Parathyroid adenoma (tissue), 2 donors: ENCODE results near the gene NDC1.
A peak's percentile ranks its signal among the peaks of the same experiment; 100 is the strongest.

Experiments
- H2AFZ ChIP-seq: fragments of 300-600 bp; sonication (generic); one replicate; pipeline ENCODE4 v1.7.0; 2017; ENCODE audit warnings: antibody characterized with exemption, mild to moderate bottlenecking
- H3K27ac ChIP-seq: fragments of 300-600 bp; sonication (generic); one replicate; pipeline ENCODE4 v1.7.0; 2017
- H3K27me3 ChIP-seq: fragments of 300-600 bp; sonication (generic); one replicate; pipeline ENCODE4 v1.7.0; 2017; ENCODE audit warnings: low read length; ENCODE audit not compliant: control insufficient read depth, insufficient read depth
- H3K36me3 ChIP-seq: fragments of 300-600 bp; sonication (generic); one replicate; pipeline ENCODE4 v1.7.0; 2017; ENCODE audit warnings: low read length; ENCODE audit not compliant: control insufficient read depth, insufficient read depth
- H3K4me1 ChIP-seq: fragments of 300-600 bp; sonication (generic); one replicate; pipeline ENCODE4 v1.7.0; 2017; ENCODE audit warnings: control low read depth
- H3K4me2 ChIP-seq: fragments of 300-600 bp; sonication (generic); one replicate; pipeline ENCODE4 v1.7.0; 2017; ENCODE audit warnings: low read length
- H3K4me3 ChIP-seq: fragments of 300-600 bp; sonication (generic); one replicate; pipeline ENCODE4 v1.7.0; 2017; ENCODE audit warnings: low read depth, low read length
- H3K79me2 ChIP-seq: fragments of 300-600 bp; sonication (generic); one replicate; pipeline ENCODE4 v1.7.0; 2017; ENCODE audit warnings: control low read depth
- H3K9ac ChIP-seq: fragments of 300-600 bp; sonication (generic); one replicate; pipeline ENCODE4 v1.7.0; 2017; ENCODE audit warnings: mild to moderate bottlenecking
- H3K9me3 ChIP-seq: fragments of 300-600 bp; sonication (generic); one replicate; pipeline ENCODE4 v1.7.0; 2017; ENCODE audit warnings: low read length; ENCODE audit not compliant: control insufficient read depth
- TF ChIP-seq, protein P1 (sequence below): fragments of 300-600 bp; sonication (generic); IDR thresholded peaks from one replicate; pipeline ENCODE4 v1.7.0; 2017; ENCODE audit warnings: antibody characterized with exemption, mild to moderate bottlenecking
- donor health status: primary hyperparathyroidism.

NDC1 gene

GRCh38 chr1:53747841-53748240 is 90.3 kb downstream of the NDC1 start:
- TF ChIP-seq, protein P1, sequence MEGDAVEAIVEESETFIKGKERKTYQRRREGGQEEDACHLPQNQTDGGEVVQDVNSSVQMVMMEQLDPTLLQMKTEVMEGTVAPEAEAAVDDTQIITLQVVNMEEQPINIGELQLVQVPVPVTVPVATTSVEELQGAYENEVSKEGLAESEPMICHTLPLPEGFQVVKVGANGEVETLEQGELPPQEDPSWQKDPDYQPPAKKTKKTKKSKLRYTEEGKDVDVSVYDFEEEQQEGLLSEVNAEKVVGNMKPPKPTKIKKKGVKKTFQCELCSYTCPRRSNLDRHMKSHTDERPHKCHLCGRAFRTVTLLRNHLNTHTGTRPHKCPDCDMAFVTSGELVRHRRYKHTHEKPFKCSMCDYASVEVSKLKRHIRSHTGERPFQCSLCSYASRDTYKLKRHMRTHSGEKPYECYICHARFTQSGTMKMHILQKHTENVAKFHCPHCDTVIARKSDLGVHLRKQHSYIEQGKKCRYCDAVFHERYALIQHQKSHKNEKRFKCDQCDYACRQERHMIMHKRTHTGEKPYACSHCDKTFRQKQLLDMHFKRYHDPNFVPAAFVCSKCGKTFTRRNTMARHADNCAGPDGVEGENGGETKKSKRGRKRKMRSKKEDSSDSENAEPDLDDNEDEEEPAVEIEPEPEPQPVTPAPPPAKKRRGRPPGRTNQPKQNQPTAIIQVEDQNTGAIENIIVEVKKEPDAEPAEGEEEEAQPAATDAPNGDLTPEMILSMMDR = no peak
- no peaks in the 10 kb centered on the region for H3K4me1 ChIP-seq
- H3K27ac ChIP-seq = no peak overlapping the region
- H3K36me3 ChIP-seq = no peaks in the 10 kb centered on the region
- H3K9me3 ChIP-seq = no peaks in the 10 kb centered on the region
- H3K9ac ChIP-seq = no peak overlapping the region
- H3K4me3 ChIP-seq = no peak overlapping the region
- no peak overlapping the region for H2AFZ ChIP-seq
- H3K4me2 ChIP-seq = no peak overlapping the region
- no peaks in the 10 kb centered on the region for H3K79me2 ChIP-seq
- H3K27me3 ChIP-seq = no peaks in the 10 kb centered on the region

DNA sequence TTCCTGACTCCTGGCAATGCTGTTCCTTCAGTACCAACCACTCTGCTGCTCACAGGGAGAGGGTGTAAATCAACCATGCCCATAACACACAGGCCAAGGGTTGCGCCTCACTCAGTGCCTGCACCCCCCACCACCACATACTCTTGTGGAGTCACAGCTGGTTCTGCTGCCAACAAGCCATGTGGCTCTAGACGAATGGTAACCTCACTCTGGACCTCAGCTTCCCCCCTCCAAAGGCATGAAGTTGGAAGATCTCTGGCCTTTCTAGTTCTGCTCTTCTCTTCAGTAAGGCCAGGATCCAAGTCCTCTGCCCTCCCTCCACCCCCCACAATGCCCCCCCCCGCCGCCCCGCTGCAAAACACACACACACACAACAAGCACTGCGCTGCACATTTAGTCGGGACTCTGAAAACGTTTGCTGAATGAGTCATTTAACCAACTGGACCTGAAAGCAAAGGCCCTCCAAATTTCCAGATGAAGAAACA is 97.4 kb downstream of the NDC1 start:
- no peak overlapping the region for H3K4me3 ChIP-seq
- no peak overlapping the region for H3K9ac ChIP-seq
- H3K4me2 ChIP-seq = no peak overlapping the region
- TF ChIP-seq, protein P1 = no peak
- H3K27me3 ChIP-seq = no peaks in the 10 kb centered on the region
- no peaks in the 10 kb centered on the region for H3K79me2 ChIP-seq
- no peak overlapping the region for H3K27ac ChIP-seq
- H2AFZ ChIP-seq = no peak overlapping the region
- no peaks in the 10 kb centered on the region for H3K4me1 ChIP-seq
- H3K36me3 ChIP-seq = no peaks in the 10 kb centered on the region
- no peaks in the 10 kb centered on the region for H3K9me3 ChIP-seq

- no peaks in the 10 kb centered on the region for H3K79me2 ChIP-seq
- no peak within 1 kb of the TSS for H3K27ac ChIP-seq
- peak within 1 kb of the TSS; percentile 45 for H3K4me3 ChIP-seq
- H3K36me3 ChIP-seq = no peaks in the 10 kb centered on the region
- TF ChIP-seq, protein P1 = no peak
- H2AFZ ChIP-seq = peak within 1 kb of the TSS; percentile 72
- H3K4me1 ChIP-seq = no peaks in the 10 kb centered on the region
- H3K4me2 ChIP-seq = peak within 1 kb of the TSS; percentile 83
- H3K27me3 ChIP-seq = no peaks in the 10 kb centered on the region
- no peak within 1 kb of the TSS for H3K9ac ChIP-seq
- H3K9me3 ChIP-seq = no peaks in the 10 kb centered on the region
Measured at GRCh38 chr1:53739109-53739681, 98.9 kb downstream of the NDC1 start, which contains the start of gene GLIS1. Gene GLIS1 (minus strand): TSS chr1:53739164. CDS start chr1:53738064, 1,100 bp downstream.

GRCh38 chr1:53738205-53739108 is 99.6 kb downstream of the NDC1 start:
- Histone ChIP-seq H2AFZ (peak overlapping the region; percentile 72), H3K36me3 (no peaks in the 10 kb centered on the region), H3K9me3 (no peaks in the 10 kb centered on the region), H3K9ac (no peak overlapping the region), H3K4me1 (no peaks in the 10 kb centered on the region), H3K4me2 (peak overlapping the region; percentile 83), H3K27ac (no peak overlapping the region), H3K79me2 (no peaks in the 10 kb centered on the region), H3K27me3 (no peaks in the 10 kb centered on the region), H3K4me3 (peak overlapping the region; percentile 45)
- TF ChIP-seq, protein P1 = no peak
